OCI-LY7 (cell line): Measurements from ENCODE around the gene IPO7. TPM values are rescaled to one million over a fixed set of nuclear protein-coding genes. Genes with fewer than 3 reads are reported as not detected.
A peak's percentile ranks its signal among the peaks of the same experiment; 100 is the strongest.

ENCODE experiments used
- BruUV-seq: library from RNA; stranded (reverse); fragments of 400-500 nt; replicated peaks from 2 replicates; lab custom pipeline; 2021; lab: Mats Ljungman, UMichigan
- CTCF ChIA-PET: fragments of 300-600 bp; sonication (Branson Sonifier 250); formaldehyde crosslinking; loops from one replicate; lab custom pipeline; 2022; ENCODE audit warnings: antibody characterized with exemption; ENCODE audit not compliant: unreplicated experiment; lab: Charles Lee
- POLR2A ChIA-PET: fragments of 300-600 bp; sonication (Branson Sonifier 250); formaldehyde crosslinking; loops from one replicate; lab custom pipeline; 2022; ENCODE audit warnings: antibody characterized with exemption; lab: Charles Lee
- DNase-seq: peaks from one replicate; pipeline ENCODE4 v3.0.0-alpha.2; 2015; ENCODE audit warnings: low spot score
- H2AFZ ChIP-seq: fragments of 200-600 bp; sonication (generic), shearing (Covaris generic); 2 replicates; pipeline ENCODE4 v1.6.1; 2014; ENCODE audit warnings: mild to moderate bottlenecking, antibody characterized with exemption, low read length, moderate library complexity
- H3K27ac ChIP-seq: fragments of 200-600 bp; sonication (generic); 2 replicates; pipeline ENCODE4 v1.5.1; 2014; ENCODE audit warnings: mixed run types, low read depth, mild to moderate bottlenecking, moderate library complexity, low read length, inconsistent platforms; ENCODE audit not compliant: poor library complexity, severe bottlenecking
- H3K36me3 ChIP-seq: fragments of 200-600 bp; sonication (generic); 2 replicates; pipeline ENCODE4 v1.6.1; 2014; ENCODE audit warnings: mild to moderate bottlenecking, antibody characterized with exemption, low read length, moderate library complexity, mixed read lengths; ENCODE audit not compliant: insufficient read depth
- H3K4me1 ChIP-seq: fragments of 200-600 bp; sonication (generic); 2 replicates; pipeline ENCODE4 v1.5.1; 2014; ENCODE audit warnings: mild to moderate bottlenecking, low read length; ENCODE audit not compliant: insufficient read depth, poor library complexity, severe bottlenecking
- H3K4me2 ChIP-seq: fragments of 200-600 bp; sonication (generic); 2 replicates; pipeline ENCODE4 v1.6.1; 2014; ENCODE audit warnings: mild to moderate bottlenecking, low read length
- H3K4me3 ChIP-seq: fragments of 200-600 bp; sonication (generic); 2 replicates; pipeline ENCODE4 v1.5.1; 2014; ENCODE audit warnings: mild to moderate bottlenecking, low read depth, low read length; ENCODE audit not compliant: poor library complexity, severe bottlenecking
- H3K79me2 ChIP-seq: fragments of 200-600 bp; sonication (generic); 2 replicates; pipeline ENCODE4 v1.6.1; 2016; ENCODE audit warnings: low read depth, mild to moderate bottlenecking, low read length, moderate library complexity, mixed read lengths; ENCODE audit not compliant: insufficient read depth
- H3K9me2 ChIP-seq: fragments of 200-600 bp; sonication (generic); 2 replicates; pipeline ENCODE4 v1.6.1; 2016; ENCODE audit warnings: mild to moderate bottlenecking, low read length, mixed read lengths; ENCODE audit not compliant: insufficient read depth
- H3K9me3 ChIP-seq: fragments of 200-600 bp; sonication (generic); 2 replicates; pipeline ENCODE4 v1.6.1; 2014; ENCODE audit warnings: mild to moderate bottlenecking, mixed run types, low read length, mixed read lengths
- H4K20me1 ChIP-seq: fragments of 200-600 bp; sonication (generic); 2 replicates; pipeline ENCODE4 v1.6.1; 2014; ENCODE audit warnings: mild to moderate bottlenecking, antibody characterized with exemption, low read length, moderate library complexity, mixed read lengths; ENCODE audit not compliant: insufficient read depth
- CTCF ChIP-seq: fragments of 200-600 bp; sonication (generic); conservative IDR thresholded peaks from 2 replicates; pipeline ENCODE4 v1.5.1; 2014; ENCODE audit warnings: mild to moderate bottlenecking, antibody characterized with exemption, low read length, moderate library complexity, mixed read lengths
- EZH2phosphoT487 ChIP-seq: fragments of 200-600 bp; sonication (generic); IDR thresholded peaks from 2 replicates; pipeline ENCODE4 v1.6.1; 2018; ENCODE audit warnings: low read depth, borderline replicate concordance, mild to moderate bottlenecking, mixed run types, antibody characterized with exemption, low read length, moderate library complexity, mixed read lengths
- intact Hi-C: fragments of 100-400 bp; cut with micrococcal nuclease; formaldehyde crosslinking; loops from one replicate; pipeline ENCODE4 v1.10.0; 2022; ENCODE audit not compliant: unreplicated experiment
- total RNA-seq, 2 experiments: library from RNA; depleted of rRNA in 1 of 2; stranded (reverse); fragments of >200 nt in 1 of 2; shearing (Covaris generic) in 1 of 2; gene quantifications; 2 replicates each; pipeline ENCODE4 v1.2.3, GENCODE V29; 2014 to 2022

The IPO7 gene
- total RNA-seq, 2 experiments from 2014 or later, result 120 to 160 TPM

GRCh38 chr11:9459667-9460321 lies 75.3 kb downstream of the IPO7 start:
- H3K36me3 ChIP-seq, result no peaks in the 10 kb centered on the region
- ChIA-PET CTCF (interaction anchor here (0.6 kb wide), 1 partner anchor 76 kb away, joined by 3 read pairs; no protein-coding TSS in a partner anchor), POLR2A (interaction anchor here (0.5 to 2.5 kb wide), 29 partner anchors 10 to 513 kb away, joined by 3 to 13 read pairs (median 4); no protein-coding TSS in a partner anchor)
- no peak for TF ChIP-seq CTCF
- no peak for TF ChIP-seq EZH2phosphoT487
- no peaks in the 10 kb centered on the region for H3K9me3 ChIP-seq
- peak overlapping the region; percentile 83 for H3K27ac ChIP-seq
- H3K79me2 ChIP-seq, result peaks cover 44% of the 10 kb centered on the region
- H3K4me2 ChIP-seq, result peak overlapping the region; percentile 79
- no peaks in the 10 kb centered on the region for H4K20me1 ChIP-seq
- peak overlapping the region; percentile 97 for H3K4me3 ChIP-seq
- peak overlapping the region; percentile 31; the same call in 1 of the 2 replicates for H2AFZ ChIP-seq
- BruUV-seq, result TSS peak; percentile 95
- peak; percentile 60 for DNase-seq
- intact Hi-C loops, result loop anchor here (1.0 to 5.0 kb wide), 5 partner anchors 113 to 547 kb away; partner anchors contain the start of genes AKIP1, TMEM41B, TMEM9B and WEE1
- no peaks in the 10 kb centered on the region for H3K9me2 ChIP-seq
- peaks cover 28% of the 10 kb centered on the region for H3K4me1 ChIP-seq

- peak within 1 kb of the TSS; percentile 31; the same call in 1 of the 2 replicates for H2AFZ ChIP-seq
- peak; percentile 100 for DNase-seq
- no peaks in the 10 kb centered on the region for H3K36me3 ChIP-seq
- H3K9me2 ChIP-seq, result no peaks in the 10 kb centered on the region
- peak within 1 kb of the TSS; percentile 97 for H3K4me3 ChIP-seq
- ChIA-PET POLR2A (interaction anchor here (0.5 to 2.5 kb wide), 27 partner anchors 9 to 245 kb away, joined by 3 to 13 read pairs (median 3); no protein-coding TSS in a partner anchor), CTCF (interaction anchor here (0.6 kb wide), 1 partner anchor 76 kb away, joined by 3 read pairs; no protein-coding TSS in a partner anchor)
- peak within 1 kb of the TSS; percentile 100 for H3K4me2 ChIP-seq
- BruUV-seq, result no TSS peak
- intact Hi-C loops, result loop anchor here (1.0 to 5.0 kb wide), 6 partner anchors 112 to 548 kb away; partner anchors contain the start of genes AKIP1, TMEM41B, TMEM9B and WEE1
- no peaks in the 10 kb centered on the region for H4K20me1 ChIP-seq
- no peak for TF ChIP-seq EZH2phosphoT487
- TF ChIP-seq CTCF, result no peak
- no peaks in the 10 kb centered on the region for H3K9me3 ChIP-seq
- peak within 1 kb of the TSS; percentile 97 for H3K27ac ChIP-seq
- H3K4me1 ChIP-seq, result peaks cover 28% of the 10 kb centered on the region
- peaks cover 50% of the 10 kb centered on the region for H3K79me2 ChIP-seq
Measured at GRCh38 chr11:9460322-9461062, 76.0 kb downstream of the IPO7 start, which contains the start of gene ZNF143. ZNF143 (plus strand) TSS chr11:9461012; CDS start chr11:9471309, 10,297 bp downstream.
